ENCODE data around the gene USE1. TPM values are rescaled to one million over a fixed set of nuclear protein-coding genes. Genes with fewer than 3 reads are reported as not detected.
A peak's percentile ranks its signal among the peaks of the same experiment; 100 is the strongest.

USE1 gene
- total RNA-seq, 4 donors from 2014 or later = 16.6 to 25.5 (median 23.8) TPM

DNA sequence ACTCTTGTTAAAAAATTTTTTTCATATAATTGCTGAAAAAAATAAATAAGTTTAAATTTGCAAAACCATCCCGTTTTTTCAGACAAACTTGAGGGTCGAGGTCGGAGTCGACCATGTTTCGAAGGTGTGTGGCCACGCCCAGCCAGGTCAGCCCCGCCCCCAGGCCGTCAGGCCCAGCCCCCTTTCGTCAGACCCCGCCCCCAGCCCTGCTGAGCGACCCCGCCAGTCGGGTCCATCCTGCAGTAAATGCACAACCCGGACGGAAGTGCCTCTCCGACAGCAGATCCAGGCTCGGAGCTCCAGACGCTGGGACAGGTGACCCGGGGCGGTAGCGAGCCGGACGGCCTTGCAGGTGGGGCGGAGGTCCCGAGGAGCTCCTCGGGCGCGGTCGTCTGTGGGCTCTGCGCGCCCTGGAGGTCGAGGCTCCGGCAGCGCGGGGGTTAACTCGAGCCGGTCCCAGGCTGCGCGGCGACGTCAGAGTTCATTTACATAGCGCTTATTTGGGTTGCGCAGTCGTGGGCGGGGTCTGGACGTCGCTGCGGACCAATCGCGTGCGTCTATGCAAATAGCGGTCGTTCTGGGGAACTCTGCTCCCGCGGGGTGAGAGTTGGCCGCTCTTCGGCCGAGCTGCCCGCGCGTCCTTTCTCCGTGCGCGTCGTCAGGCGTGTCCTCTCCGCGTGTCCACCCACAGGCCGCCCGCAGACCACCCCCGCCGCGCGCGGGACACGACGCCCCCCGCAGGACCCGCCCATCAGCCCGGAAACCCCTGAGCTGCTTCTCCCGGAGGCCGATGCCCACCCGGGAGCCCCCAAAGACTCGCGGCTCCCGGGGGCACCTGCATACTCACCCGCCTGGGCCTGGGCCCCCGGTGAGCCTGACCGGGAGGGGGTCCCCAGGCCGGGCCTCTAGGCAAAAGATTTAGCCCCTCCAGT is 11.1 kb downstream of the USE1 start, which contains the start of gene OCEL1:
Gene OCEL1 (plus strand): TSS at position 225 of the 932 bp plus-strand sequence. CDS start 22 bp downstream, at position 247.
- H3K4me3 ChIP-seq (ENCODE audit: low read depth, poor library complexity, severe bottlenecking) = peak within 1 kb of the TSS; percentile 43
- intact Hi-C loops (cut with DNase I; ENCODE audit: low total_unique reads) = no loop called here
- DNase-seq (ENCODE audit: low spot score in 2 of 2) = peak; percentile 98 to 100
- TF ChIP-seq, protein P1, sequence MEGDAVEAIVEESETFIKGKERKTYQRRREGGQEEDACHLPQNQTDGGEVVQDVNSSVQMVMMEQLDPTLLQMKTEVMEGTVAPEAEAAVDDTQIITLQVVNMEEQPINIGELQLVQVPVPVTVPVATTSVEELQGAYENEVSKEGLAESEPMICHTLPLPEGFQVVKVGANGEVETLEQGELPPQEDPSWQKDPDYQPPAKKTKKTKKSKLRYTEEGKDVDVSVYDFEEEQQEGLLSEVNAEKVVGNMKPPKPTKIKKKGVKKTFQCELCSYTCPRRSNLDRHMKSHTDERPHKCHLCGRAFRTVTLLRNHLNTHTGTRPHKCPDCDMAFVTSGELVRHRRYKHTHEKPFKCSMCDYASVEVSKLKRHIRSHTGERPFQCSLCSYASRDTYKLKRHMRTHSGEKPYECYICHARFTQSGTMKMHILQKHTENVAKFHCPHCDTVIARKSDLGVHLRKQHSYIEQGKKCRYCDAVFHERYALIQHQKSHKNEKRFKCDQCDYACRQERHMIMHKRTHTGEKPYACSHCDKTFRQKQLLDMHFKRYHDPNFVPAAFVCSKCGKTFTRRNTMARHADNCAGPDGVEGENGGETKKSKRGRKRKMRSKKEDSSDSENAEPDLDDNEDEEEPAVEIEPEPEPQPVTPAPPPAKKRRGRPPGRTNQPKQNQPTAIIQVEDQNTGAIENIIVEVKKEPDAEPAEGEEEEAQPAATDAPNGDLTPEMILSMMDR (IDR thresholded peaks at IDR 0.05) = no peak
- TF ChIP-seq POLR2A (IDR thresholded peaks at IDR 0.05) = no peak
- WGBS, 2 donors = 1% methylated on average over 23 to 71 of the region's 90 CpGs

DNA sequence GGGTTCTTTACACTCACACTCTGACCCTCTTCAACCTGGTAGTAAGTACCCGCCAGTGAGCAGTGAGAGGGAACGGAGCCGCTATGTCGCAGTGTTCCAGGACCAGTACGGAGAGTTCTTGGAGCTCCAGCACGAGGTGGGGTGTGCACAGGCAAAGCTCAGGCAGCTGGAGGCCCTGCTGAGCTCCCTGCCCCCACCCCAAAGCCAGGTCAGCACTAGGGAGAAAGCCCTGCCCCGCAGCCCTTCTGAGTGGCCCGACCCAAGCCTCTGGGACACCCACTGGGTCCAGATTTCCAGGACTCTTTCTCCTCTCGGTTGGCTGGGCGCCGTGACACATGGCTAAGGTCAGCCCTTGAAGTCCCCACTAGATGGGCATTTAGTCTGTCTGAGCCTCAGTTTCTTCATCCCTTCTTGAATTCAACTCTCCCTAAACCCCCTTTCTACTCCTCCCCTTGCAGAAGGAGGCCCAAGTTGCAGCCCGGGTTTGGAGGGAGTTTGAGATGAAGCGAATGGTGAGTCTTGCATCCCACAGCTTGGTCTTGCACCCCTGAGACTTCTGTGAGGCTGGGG is 12.7 kb downstream of the USE1 start:
- no peak for TF ChIP-seq POLR2A (IDR thresholded peaks at IDR 0.05)
- TF ChIP-seq, protein P1 (IDR thresholded peaks at IDR 0.05) = no peak
- H3K4me3 ChIP-seq (ENCODE audit: low read depth, poor library complexity, severe bottlenecking) = no peak overlapping the region
- WGBS, 2 donors = 79 to 83% methylated on average over 13 of the region's 13 CpGs
- intact Hi-C loops (cut with DNase I; ENCODE audit: low total_unique reads) = no loop called here
- no peak for DNase-seq (ENCODE audit: low spot score in 2 of 2)

DNA sequence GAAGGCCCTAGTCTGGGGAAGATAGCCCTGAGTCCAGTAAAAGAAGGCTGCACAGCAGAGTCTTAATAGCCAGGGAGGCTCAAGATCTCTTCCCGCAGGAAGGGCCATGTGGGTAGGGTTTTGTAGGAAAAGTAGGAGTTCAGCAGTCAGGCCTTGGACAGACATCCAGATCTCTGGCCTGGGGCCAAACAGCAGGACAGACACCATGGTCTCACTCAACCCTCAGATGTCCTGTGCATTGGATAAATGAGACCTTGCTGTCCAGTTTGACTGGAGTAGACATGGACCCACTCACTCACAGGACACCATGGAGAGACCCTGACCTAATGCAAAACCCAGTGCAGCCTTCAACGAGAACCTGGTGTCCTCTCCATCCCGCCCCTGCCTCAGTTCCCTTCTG is 14.7 kb downstream of the USE1 start:
- H3K4me3 ChIP-seq (ENCODE audit: low read depth, poor library complexity, severe bottlenecking) = no peak overlapping the region
- DNase-seq (ENCODE audit: low spot score in 2 of 2) = peak in 1 of 2 donors; percentile 82

DNA sequence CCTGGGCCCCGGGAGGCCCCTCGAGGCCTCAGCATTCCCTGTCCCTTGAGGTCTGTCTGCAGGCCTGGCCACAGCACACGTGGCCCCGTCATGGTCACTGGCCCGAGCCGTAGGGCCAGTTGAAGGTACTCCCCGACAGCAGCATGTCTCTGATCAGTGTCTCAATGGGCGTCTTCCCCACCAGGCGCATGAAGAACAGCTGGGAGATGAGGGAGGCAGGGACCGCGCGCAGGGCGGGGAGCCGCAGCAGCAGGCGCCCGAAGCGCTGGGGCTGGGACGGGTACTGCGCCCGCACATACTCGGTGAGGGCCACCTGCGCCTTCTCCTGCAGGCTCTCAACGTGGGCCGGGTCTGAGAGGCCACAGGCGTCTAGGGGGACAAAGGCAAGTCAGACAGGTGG is 17.1 kb downstream of the USE1 start:
- no peak overlapping the region for H3K4me3 ChIP-seq (ENCODE audit: low read depth, poor library complexity, severe bottlenecking)
- intact Hi-C loops (cut with DNase I; ENCODE audit: low total_unique reads) = no loop called here
- DNase-seq (ENCODE audit: low spot score in 2 of 2) = no peak
- TF ChIP-seq, protein P1 (IDR thresholded peaks at IDR 0.05) = no peak
- no peak for TF ChIP-seq POLR2A (IDR thresholded peaks at IDR 0.05)
- 89 to 94% methylated on average over 25 of the region's 25 CpGs for WGBS, 2 donors

More for the DNA sequence above, 14.7 kb downstream of the USE1 start:
- WGBS, 2 donors = 96 to 100% methylated on average over 3 of the region's 3 CpGs
- intact Hi-C loops (cut with DNase I; ENCODE audit: low total_unique reads) = no loop called here
- no peak for TF ChIP-seq POLR2A (IDR thresholded peaks at IDR 0.05)
- TF ChIP-seq, protein P1 (IDR thresholded peaks at IDR 0.05) = no peak

DNA sequence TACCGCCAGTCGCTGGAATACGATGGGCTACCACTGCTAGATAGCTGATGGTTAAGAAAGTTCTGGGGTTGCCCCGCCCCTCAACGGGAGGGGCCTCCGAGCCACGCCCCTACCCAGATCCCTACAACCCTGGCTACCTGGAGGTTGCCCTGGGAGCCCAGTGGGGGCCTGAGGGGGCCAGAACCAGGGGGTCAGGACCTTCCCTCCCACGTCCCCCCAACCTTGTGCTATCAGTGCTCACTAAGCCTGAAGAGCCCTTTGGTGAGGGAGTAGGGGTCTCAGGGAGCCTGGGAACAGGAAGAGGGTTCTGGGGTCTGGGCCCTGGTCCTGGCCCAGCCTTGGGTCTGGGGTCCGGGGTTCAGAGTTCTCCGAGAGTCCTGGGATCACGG is 19.7 kb downstream of the USE1 start:
- 23 to 35% methylated on average over 10 to 11 of the region's 11 CpGs for WGBS, 2 donors
- no peak for DNase-seq (ENCODE audit: low spot score in 2 of 2)
- TF ChIP-seq POLR2A (IDR thresholded peaks at IDR 0.05) = no peak
- TF ChIP-seq, protein P1 (IDR thresholded peaks at IDR 0.05) = no peak
- intact Hi-C loops (cut with DNase I; ENCODE audit: low total_unique reads) = no loop called here
- H3K4me3 ChIP-seq (ENCODE audit: low read depth, poor library complexity, severe bottlenecking) = no peak overlapping the region
